ENCODE data around the gene RAC2. TPM values are rescaled to one million over a fixed set of nuclear protein-coding genes. Genes with fewer than 3 reads are reported as not detected.

The RAC2 gene
- total RNA-seq (2011; cell fraction: chromatin; rRNA removed; ENCODE audit: low replicate concordance) = 47.8 and 143 TPM in 2 replicates
- total RNA-seq (2011; cell fraction: nucleolus; rRNA removed) = 99.9 and 118 TPM in 2 replicates
- total RNA-seq (2011; cell fraction: nucleoplasm; rRNA removed) = 74.1 and 109 TPM in 2 replicates
- total RNA-seq (2014; rRNA removed) (40.4 and 59.3 TPM in 2 replicates), total RNA-seq (2014; rRNA removed; fragmentation: Illumina TruSeq; extraction: Trizol) (18.6 and 22.7 TPM in 2 replicates), total RNA-seq (2015; rRNA removed; fragmentation: Illumina TruSeq; extraction: Trizol) (45.1 and 50.1 TPM in 2 replicates), total RNA-seq (2021) (82.8 and 95.3 TPM in 2 replicates), polyA plus RNA-seq (2011; rRNA removed) (43.3 and 102 TPM in 2 replicates), polyA plus RNA-seq (2014; fragmentation: Illumina TruSeq; extraction: Trizol) (103 and 132 TPM in 2 replicates), polyA plus RNA-seq (2014; fragmentation: Nextera tagmentation; extraction: Ambion mirVana) (10 to 100 TPM; 25.4 to 26.8 TPM), polyA plus RNA-seq (2014; rRNA removed) (49.1 and 51.0 TPM in 2 replicates), polyA minus RNA-seq (2011; rRNA and poly(A)+ RNA removed) (25.1 and 30.5 TPM in 2 replicates), Bru-seq, nascent RNA (percentile 75 among the genes with signal in this experiment), BruChase-seq, experiment 1, labeled RNA remaining after a 2-hour chase (percentile 69 among the genes with signal in this experiment), BruChase-seq, experiment 2, labeled RNA remaining after a 6-hour chase (percentile 71 among the genes with signal in this experiment)
- 74.7 and 120 TPM in 2 replicates for polyA plus RNA-seq (2011; cell fraction: cytosol; rRNA removed)
- polyA plus RNA-seq (2011; cell fraction: nucleus; rRNA removed) = 95.0 and 171 TPM in 2 replicates
- polyA plus RNA-seq (2012) = 151 and 373 TPM in 2 replicates
- 62.2 and 68.9 TPM in 2 replicates for polyA minus RNA-seq (2011; cell fraction: cytosol; rRNA and poly(A)+ RNA removed)
- polyA minus RNA-seq (2011; cell fraction: nucleus; rRNA and poly(A)+ RNA removed) = 69.4 and 73.9 TPM in 2 replicates
- long read RNA-seq, experiment 1, transcript RAC2-201 (7 exons, 1,482 nt) = major isoform, 56 of 123 reads
- long read RNA-seq, experiment 1, partial matches to known transcripts = 28 of 123 reads
- long read RNA-seq, experiment 1, other reads (novel, unspliced or antisense) = 38 of 123 reads
- long read RNA-seq, experiment 2, transcript RAC2-201 (7 exons, 1,482 nt) = major isoform, 111 of 161 reads
- long read RNA-seq, experiment 2, transcript RAC2-207 (3 exons, 480 nt) = minor isoform, 5 of 161 reads
- long read RNA-seq, experiment 2, partial matches to known transcripts = 9 of 161 reads
- long read RNA-seq, experiment 2, other reads (novel, unspliced or antisense) = 35 of 161 reads
- long read RNA-seq, experiment 3, transcript RAC2-201 (7 exons, 1,482 nt) = major isoform, 61 of 75 reads
- long read RNA-seq, experiment 3, partial matches to known transcripts = 2 of 75 reads
- long read RNA-seq, experiment 3, other reads (novel, unspliced or antisense) = 12 of 75 reads

DNA sequence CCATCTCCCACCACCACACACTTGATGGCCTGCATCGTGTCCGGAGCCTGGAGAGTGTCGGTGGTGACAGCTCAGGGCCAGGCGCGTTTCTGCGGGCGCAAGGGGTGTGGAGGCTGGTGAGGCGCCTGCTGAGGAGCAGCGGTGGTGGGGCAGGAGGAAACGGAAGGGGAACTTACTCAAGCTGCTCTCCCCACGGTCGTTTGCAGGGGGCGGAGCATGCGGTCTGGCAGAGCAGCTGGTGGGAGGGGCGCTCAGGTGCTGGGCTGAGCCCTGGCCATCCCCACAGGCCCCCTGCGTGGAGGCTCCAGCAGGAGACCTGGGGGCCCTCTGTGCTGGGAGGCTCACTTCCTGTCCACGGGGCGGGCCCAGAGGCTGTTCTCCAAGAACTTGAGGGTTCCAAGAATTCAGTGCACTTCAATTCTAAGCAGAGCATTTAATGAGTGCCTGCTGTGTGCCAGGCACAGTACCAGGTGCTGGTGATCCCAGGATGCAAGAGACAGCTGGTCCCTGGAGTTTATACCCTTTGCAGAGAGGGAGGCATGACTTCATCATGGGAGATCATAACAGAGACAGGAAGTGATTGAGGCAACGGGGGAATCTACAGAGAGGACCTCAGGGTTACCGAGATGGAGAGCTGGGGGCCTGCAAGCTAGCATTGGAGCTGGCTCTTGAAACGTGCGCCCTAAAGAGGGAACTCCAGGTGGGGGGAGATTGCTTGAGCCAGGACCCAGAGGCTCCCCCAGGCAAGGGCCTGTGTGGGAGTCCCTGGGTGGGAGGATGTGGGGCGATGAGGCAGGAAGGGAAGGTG, at the start of gene RAC2:
TSS of gene RAC2 (minus strand) at position 156 of the 808 bp plus-strand sequence. CDS start at position 35, 121 bp downstream.
- no peaks in the 10 kb centered on the region for H3K27me3 ChIP-seq (ENCODE audit: control insufficient read depth in 2 of 2, insufficient read depth in 2 of 2, low read length in 2 of 2)
- TF ChIP-seq MYC (IDR thresholded peaks at IDR 0.05; ENCODE audit: low read depth, low read length) (peak; percentile 46; the same call in 1 of the 2 replicates), MYC (CRISPR knock-in tag; IDR thresholded peaks at IDR 0.05; ENCODE audit: borderline replicate concordance, low read depth) (no peak), JUND (IDR thresholded peaks at IDR 0.05; ENCODE audit: borderline replicate concordance, low read depth, low read length) (0 out of 2 replicates have a peak, but pooled peaks have one; percentile 23), JUND (tag; IDR thresholded peaks at IDR 0.05; ENCODE audit: borderline replicate concordance, low read depth, low read length) (no peak), CEBPB (tag; IDR thresholded peaks at IDR 0.05) (no peak), PHF8 (IDR thresholded peaks at IDR 0.05; ENCODE audit: borderline replicate concordance, low read length) (peak; percentile 63; the same call in 1 of the 2 replicates), ZNF583 (CRISPR knock-in tag; IDR thresholded peaks at IDR 0.05) (no peak), SMARCA5 (IDR thresholded peaks at IDR 0.05) (peak; percentile 88), KAT8 (IDR thresholded peaks at IDR 0.05; ENCODE audit: low read depth) (no peak), KDM2B (CRISPR knock-in tag; IDR thresholded peaks at IDR 0.05) (no peak), ZFX (CRISPR knock-in tag; IDR thresholded peaks at IDR 0.05) (peak; percentile 28), GATA2 (CRISPR knock-in tag; IDR thresholded peaks at IDR 0.05) (no peak), KHSRP (IDR thresholded peaks at IDR 0.05) (no peak)
- TF ChIP-seq, protein P1, sequence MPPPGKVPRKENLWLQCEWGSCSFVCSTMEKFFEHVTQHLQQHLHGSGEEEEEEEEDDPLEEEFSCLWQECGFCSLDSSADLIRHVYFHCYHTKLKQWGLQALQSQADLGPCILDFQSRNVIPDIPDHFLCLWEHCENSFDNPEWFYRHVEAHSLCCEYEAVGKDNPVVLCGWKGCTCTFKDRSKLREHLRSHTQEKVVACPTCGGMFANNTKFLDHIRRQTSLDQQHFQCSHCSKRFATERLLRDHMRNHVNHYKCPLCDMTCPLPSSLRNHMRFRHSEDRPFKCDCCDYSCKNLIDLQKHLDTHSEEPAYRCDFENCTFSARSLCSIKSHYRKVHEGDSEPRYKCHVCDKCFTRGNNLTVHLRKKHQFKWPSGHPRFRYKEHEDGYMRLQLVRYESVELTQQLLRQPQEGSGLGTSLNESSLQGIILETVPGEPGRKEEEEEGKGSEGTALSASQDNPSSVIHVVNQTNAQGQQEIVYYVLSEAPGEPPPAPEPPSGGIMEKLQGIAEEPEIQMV (tag; conservative IDR thresholded peaks at IDR 0.05; ENCODE audit: low read depth) = peak; percentile 97

More for the DNA sequence above, at the start of gene RAC2:
- peak; percentile 73 for FAIRE-seq
- no TSS peak for BruUV-seq (replicated peaks)
- H3K36me3 ChIP-seq (ENCODE audit: control insufficient read depth, insufficient read depth, low read length) = peaks cover 29% of the 10 kb centered on the region; the same call in 2 of the 3 replicates
- 2% methylated on average over 9 of the region's 23 CpGs for WGBS (ENCODE audit: insufficient coverage, low coverage, missing lambda C conversion rate)
- H3K9ac ChIP-seq (ENCODE audit: insufficient read depth in 1 of 2, low read depth in 2 of 2, low read length in 2 of 2) = peak within 1 kb of the TSS; percentile 80 to 91
- H3K9me3 ChIP-seq (replicated peaks; ENCODE audit: control insufficient read depth, insufficient read depth, low read depth, low read length) = no peaks in the 10 kb centered on the region
- H3K27ac ChIP-seq (ENCODE audit: extremely low read depth, low read depth, low read length) = peak within 1 kb of the TSS; percentile 88
- DNase-seq (ENCODE audit: extremely low read depth in 1 of 4, low spot score in 3 of 4) = peak; percentile 77 to 91 (median 84)
- H3K79me2 ChIP-seq (ENCODE audit: control insufficient read depth, insufficient read depth, low read length) = peaks cover 42% of the 10 kb centered on the region
- H4K20me1 ChIP-seq (replicated peaks; ENCODE audit: control insufficient read depth, insufficient read depth, low read length) = no peaks in the 10 kb centered on the region; the same call in none of the 2 replicates
- peak within 1 kb of the TSS; percentile 76 for H3K4me3 ChIP-seq
- peak within 1 kb of the TSS; percentile 80 for H2AFZ ChIP-seq (ENCODE audit: low read depth, low read length)
- H3K9me1 ChIP-seq (ENCODE audit: control insufficient read depth, insufficient read depth, low read length) = no peaks in the 10 kb centered on the region
- ATAC-seq = peak; percentile 79
- H3K4me2 ChIP-seq (ENCODE audit: insufficient read depth, low read length) = peak within 1 kb of the TSS; percentile 92
- ChIA-PET CTCF (ENCODE audit: low intra/inter-chr PET ratio) (no interaction called here), POLR2A (interaction anchor here (0.6 to 0.7 kb wide), 2 partner anchors 22 to 69 kb away, joined by 3 to 4 read pairs; no protein-coding TSS in a partner anchor)
- in situ Hi-C loops (cut with MboI) (no loop called here), intact Hi-C loops (cut with micrococcal nuclease) (no loop called here)
- peaks cover 29 to 49% of the 10 kb centered on the region in 2 experiments for H3K4me1 ChIP-seq (replicated peaks in 1 of 2; ENCODE audit: control insufficient read depth in 2 of 2, insufficient read depth in 2 of 2, low read length in 2 of 2)

Measured in K562 (cell line).